ENCODE results near the gene EFNA5. TPM values are rescaled to one million over a fixed set of nuclear protein-coding genes. Genes with fewer than 3 reads are reported as not detected.

EFNA5 gene
- total RNA-seq, 2 donors from 2014 or later, result 5.6 to 7.2 TPM

GRCh38 chr5:107369622-107370021, 301.1 kb downstream of the EFNA5 start:
- H3K27me3 ChIP-seq (replicated peaks; ENCODE audit: insufficient read depth), result no peaks in the 10 kb centered on the region
- H3K27ac ChIP-seq, result no peak overlapping the region
- WGBS, result 100% methylated on average over 1 of the region's 1 CpG
- no peaks in the 10 kb centered on the region for H3K36me3 ChIP-seq
- TF ChIP-seq POLR2A (IDR thresholded peaks at IDR 0.05), result no peak
- no peak for TF ChIP-seq POLR2AphosphoS5 (IDR thresholded peaks at IDR 0.05)
- no peak for TF ChIP-seq CTCF (IDR thresholded peaks at IDR 0.05)
- H3K4me3 ChIP-seq, result no peak overlapping the region
- intact Hi-C loops (cut with DNase I), result loop anchor here (10.0 kb wide), 1 partner anchor 205 kb away; no protein-coding TSS in a partner anchor
- no peaks in the 10 kb centered on the region for H3K9me3 ChIP-seq
- no peak for DNase-seq (ENCODE audit: low spot score)
- no peaks in the 10 kb centered on the region for H3K4me1 ChIP-seq (replicated peaks)

GRCh38 chr5:107368615-107369014, 302.1 kb downstream of the EFNA5 start:
- H3K4me1 ChIP-seq (replicated peaks), result no peaks in the 10 kb centered on the region
- intact Hi-C loops (cut with DNase I), result loop anchor here (10.0 kb wide), 1 partner anchor 206 kb away; no protein-coding TSS in a partner anchor
- no peak overlapping the region for H3K27ac ChIP-seq
- H3K36me3 ChIP-seq, result no peaks in the 10 kb centered on the region
- H3K9me3 ChIP-seq, result no peaks in the 10 kb centered on the region
- TF ChIP-seq POLR2A (IDR thresholded peaks at IDR 0.05) (no peak), POLR2AphosphoS5 (IDR thresholded peaks at IDR 0.05) (no peak), CTCF (IDR thresholded peaks at IDR 0.05) (no peak)
- no peaks in the 10 kb centered on the region for H3K27me3 ChIP-seq (replicated peaks; ENCODE audit: insufficient read depth)
- WGBS, result 89% methylated on average over 7 of the region's 7 CpGs
- DNase-seq (ENCODE audit: low spot score), result no peak
- no peak overlapping the region for H3K4me3 ChIP-seq

- TF ChIP-seq POLR2AphosphoS5 (IDR thresholded peaks at IDR 0.05), result no peak
- no peak for TF ChIP-seq CTCF (IDR thresholded peaks at IDR 0.05)
- TF ChIP-seq POLR2A (IDR thresholded peaks at IDR 0.05), result no peak
- H3K9me3 ChIP-seq, result no peaks in the 10 kb centered on the region
- no peak for DNase-seq (ENCODE audit: low spot score)
- no peak overlapping the region for H3K27ac ChIP-seq
- H3K4me1 ChIP-seq (replicated peaks), result no peaks in the 10 kb centered on the region
- intact Hi-C loops (cut with DNase I), result loop anchor here (10.0 kb wide), 1 partner anchor 207 kb away; no protein-coding TSS in a partner anchor
- WGBS, result 92% methylated on average over 2 of the region's 2 CpGs
- no peak overlapping the region for H3K4me3 ChIP-seq
- H3K27me3 ChIP-seq (replicated peaks; ENCODE audit: insufficient read depth), result no peaks in the 10 kb centered on the region
- no peaks in the 10 kb centered on the region for H3K36me3 ChIP-seq
These were observed 302.8 kb downstream of the EFNA5 start for GRCh38 chr5:107367939-107368338.

GRCh38 chr5:107367480-107367879, 303.3 kb downstream of the EFNA5 start:
- Histone ChIP-seq H3K27me3 (replicated peaks; ENCODE audit: insufficient read depth) (no peaks in the 10 kb centered on the region), H3K4me1 (replicated peaks) (no peaks in the 10 kb centered on the region), H3K36me3 (no peaks in the 10 kb centered on the region), H3K27ac (no peak overlapping the region), H3K4me3 (no peak overlapping the region), H3K9me3 (no peaks in the 10 kb centered on the region)
- TF ChIP-seq POLR2AphosphoS5 (IDR thresholded peaks at IDR 0.05) (no peak), CTCF (IDR thresholded peaks at IDR 0.05) (no peak), POLR2A (IDR thresholded peaks at IDR 0.05) (no peak)
- 89% methylated on average over 4 of the region's 4 CpGs for WGBS
- DNase-seq (ENCODE audit: low spot score), result no peak
- intact Hi-C loops (cut with DNase I), result loop anchor here (10.0 kb wide), 1 partner anchor 207 kb away; no protein-coding TSS in a partner anchor

GRCh38 chr5:107365320-107366109, 305.2 kb downstream of the EFNA5 start:
- Histone ChIP-seq H3K36me3 (no peaks in the 10 kb centered on the region), H3K27ac (no peak overlapping the region), H3K4me1 (replicated peaks) (no peaks in the 10 kb centered on the region), H3K9me3 (no peaks in the 10 kb centered on the region), H3K27me3 (replicated peaks; ENCODE audit: insufficient read depth) (no peaks in the 10 kb centered on the region), H3K4me3 (no peak overlapping the region)
- intact Hi-C loops (cut with DNase I), result loop anchor here (10.0 kb wide), 1 partner anchor 209 kb away; no protein-coding TSS in a partner anchor
- 87% methylated on average over 10 of the region's 10 CpGs for WGBS
- no peak for DNase-seq (ENCODE audit: low spot score)
- TF ChIP-seq CTCF (IDR thresholded peaks at IDR 0.05), result no peak
- no peak for TF ChIP-seq POLR2AphosphoS5 (IDR thresholded peaks at IDR 0.05)
- TF ChIP-seq POLR2A (IDR thresholded peaks at IDR 0.05), result no peak

Measured in prostate gland (tissue), 2 donors.